Measurements from ENCODE around the gene MALAT1. TPM values are rescaled to one million over a fixed set of nuclear protein-coding genes. Genes with fewer than 3 reads are reported as not detected.
A peak's percentile ranks its signal among the peaks of the same experiment; 100 is the strongest.

Gene MALAT1
- total and polyA plus RNA-seq, 2 of the 13 experiments (the other 11 are each of a cell fraction or from before 2014, with no cell fraction given), result 143 to 1,237 TPM

DNA sequence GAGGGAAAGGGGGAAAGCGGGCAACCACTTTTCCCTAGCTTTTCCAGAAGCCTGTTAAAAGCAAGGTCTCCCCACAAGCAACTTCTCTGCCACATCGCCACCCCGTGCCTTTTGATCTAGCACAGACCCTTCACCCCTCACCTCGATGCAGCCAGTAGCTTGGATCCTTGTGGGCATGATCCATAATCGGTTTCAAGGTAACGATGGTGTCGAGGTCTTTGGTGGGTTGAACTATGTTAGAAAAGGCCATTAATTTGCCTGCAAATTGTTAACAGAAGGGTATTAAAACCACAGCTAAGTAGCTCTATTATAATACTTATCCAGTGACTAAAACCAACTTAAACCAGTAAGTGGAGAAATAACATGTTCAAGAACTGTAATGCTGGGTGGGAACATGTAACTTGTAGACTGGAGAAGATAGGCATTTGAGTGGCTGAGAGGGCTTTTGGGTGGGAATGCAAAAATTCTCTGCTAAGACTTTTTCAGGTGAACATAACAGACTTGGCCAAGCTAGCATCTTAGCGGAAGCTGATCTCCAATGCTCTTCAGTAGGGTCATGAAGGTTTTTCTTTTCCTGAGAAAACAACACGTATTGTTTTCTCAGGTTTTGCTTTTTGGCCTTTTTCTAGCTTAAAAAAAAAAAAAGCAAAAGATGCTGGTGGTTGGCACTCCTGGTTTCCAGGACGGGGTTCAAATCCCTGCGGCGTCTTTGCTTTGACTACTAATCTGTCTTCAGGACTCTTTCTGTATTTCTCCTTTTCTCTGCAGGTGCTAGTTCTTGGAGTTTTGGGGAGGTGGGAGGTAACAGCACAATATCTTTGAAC is 6.8 kb downstream of the MALAT1 start (continued):
- TF ChIP-seq SP1 (IDR thresholded peaks at IDR 0.05) (no peak), SP1 (CRISPR knock-in tag; IDR thresholded peaks at IDR 0.05) (no peak), YEATS2 (CRISPR knock-in tag; IDR thresholded peaks at IDR 0.05; ENCODE audit: borderline replicate concordance) (no peak), FOXA1 (IDR thresholded peaks at IDR 0.05) (no peak), FOXA1 (CRISPR knock-in tag; IDR thresholded peaks at IDR 0.05) (no peak), MAF1 (CRISPR knock-in tag; IDR thresholded peaks at IDR 0.05; ENCODE audit: borderline replicate concordance) (no peak), ZBTB7B (CRISPR knock-in tag; IDR thresholded peaks at IDR 0.05) (no peak), PITX1 (CRISPR knock-in tag; IDR thresholded peaks at IDR 0.05) (no peak), ZNF709 (CRISPR knock-in tag; IDR thresholded peaks at IDR 0.05) (no peak), ARNT (IDR thresholded peaks at IDR 0.05) (no peak), MIER3 (CRISPR knock-in tag; IDR thresholded peaks at IDR 0.05; ENCODE audit: borderline replicate concordance) (no peak), POLR2AphosphoS2 (IDR thresholded peaks at IDR 0.05; ENCODE audit: low read depth, low read length) (peak; percentile 88; the same call in 1 of the 2 replicates), CAMTA2 (CRISPR knock-in tag; IDR thresholded peaks at IDR 0.05; ENCODE audit: borderline replicate concordance) (no peak)
- TF ChIP-seq, protein P1, sequence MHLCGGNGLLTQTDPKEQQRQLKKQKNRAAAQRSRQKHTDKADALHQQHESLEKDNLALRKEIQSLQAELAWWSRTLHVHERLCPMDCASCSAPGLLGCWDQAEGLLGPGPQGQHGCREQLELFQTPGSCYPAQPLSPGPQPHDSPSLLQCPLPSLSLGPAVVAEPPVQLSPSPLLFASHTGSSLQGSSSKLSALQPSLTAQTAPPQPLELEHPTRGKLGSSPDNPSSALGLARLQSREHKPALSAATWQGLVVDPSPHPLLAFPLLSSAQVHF (CRISPR knock-in tag; IDR thresholded peaks at IDR 0.05), result no peak
- TF ChIP-seq, protein P2, sequence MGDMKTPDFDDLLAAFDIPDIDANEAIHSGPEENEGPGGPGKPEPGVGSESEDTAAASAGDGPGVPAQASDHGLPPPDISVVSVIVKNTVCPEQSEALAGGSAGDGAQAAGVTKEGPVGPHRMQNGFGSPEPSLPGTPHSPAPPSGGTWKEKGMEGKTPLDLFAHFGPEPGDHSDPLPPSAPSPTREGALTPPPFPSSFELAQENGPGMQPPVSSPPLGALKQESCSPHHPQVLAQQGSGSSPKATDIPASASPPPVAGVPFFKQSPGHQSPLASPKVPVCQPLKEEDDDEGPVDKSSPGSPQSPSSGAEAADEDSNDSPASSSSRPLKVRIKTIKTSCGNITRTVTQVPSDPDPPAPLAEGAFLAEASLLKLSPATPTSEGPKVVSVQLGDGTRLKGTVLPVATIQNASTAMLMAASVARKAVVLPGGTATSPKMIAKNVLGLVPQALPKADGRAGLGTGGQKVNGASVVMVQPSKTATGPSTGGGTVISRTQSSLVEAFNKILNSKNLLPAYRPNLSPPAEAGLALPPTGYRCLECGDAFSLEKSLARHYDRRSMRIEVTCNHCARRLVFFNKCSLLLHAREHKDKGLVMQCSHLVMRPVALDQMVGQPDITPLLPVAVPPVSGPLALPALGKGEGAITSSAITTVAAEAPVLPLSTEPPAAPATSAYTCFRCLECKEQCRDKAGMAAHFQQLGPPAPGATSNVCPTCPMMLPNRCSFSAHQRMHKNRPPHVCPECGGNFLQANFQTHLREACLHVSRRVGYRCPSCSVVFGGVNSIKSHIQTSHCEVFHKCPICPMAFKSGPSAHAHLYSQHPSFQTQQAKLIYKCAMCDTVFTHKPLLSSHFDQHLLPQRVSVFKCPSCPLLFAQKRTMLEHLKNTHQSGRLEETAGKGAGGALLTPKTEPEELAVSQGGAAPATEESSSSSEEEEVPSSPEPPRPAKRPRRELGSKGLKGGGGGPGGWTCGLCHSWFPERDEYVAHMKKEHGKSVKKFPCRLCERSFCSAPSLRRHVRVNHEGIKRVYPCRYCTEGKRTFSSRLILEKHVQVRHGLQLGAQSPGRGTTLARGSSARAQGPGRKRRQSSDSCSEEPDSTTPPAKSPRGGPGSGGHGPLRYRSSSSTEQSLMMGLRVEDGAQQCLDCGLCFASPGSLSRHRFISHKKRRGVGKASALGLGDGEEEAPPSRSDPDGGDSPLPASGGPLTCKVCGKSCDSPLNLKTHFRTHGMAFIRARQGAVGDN (CRISPR knock-in tag; IDR thresholded peaks at IDR 0.05), result no peak
- TF ChIP-seq, protein P3, sequence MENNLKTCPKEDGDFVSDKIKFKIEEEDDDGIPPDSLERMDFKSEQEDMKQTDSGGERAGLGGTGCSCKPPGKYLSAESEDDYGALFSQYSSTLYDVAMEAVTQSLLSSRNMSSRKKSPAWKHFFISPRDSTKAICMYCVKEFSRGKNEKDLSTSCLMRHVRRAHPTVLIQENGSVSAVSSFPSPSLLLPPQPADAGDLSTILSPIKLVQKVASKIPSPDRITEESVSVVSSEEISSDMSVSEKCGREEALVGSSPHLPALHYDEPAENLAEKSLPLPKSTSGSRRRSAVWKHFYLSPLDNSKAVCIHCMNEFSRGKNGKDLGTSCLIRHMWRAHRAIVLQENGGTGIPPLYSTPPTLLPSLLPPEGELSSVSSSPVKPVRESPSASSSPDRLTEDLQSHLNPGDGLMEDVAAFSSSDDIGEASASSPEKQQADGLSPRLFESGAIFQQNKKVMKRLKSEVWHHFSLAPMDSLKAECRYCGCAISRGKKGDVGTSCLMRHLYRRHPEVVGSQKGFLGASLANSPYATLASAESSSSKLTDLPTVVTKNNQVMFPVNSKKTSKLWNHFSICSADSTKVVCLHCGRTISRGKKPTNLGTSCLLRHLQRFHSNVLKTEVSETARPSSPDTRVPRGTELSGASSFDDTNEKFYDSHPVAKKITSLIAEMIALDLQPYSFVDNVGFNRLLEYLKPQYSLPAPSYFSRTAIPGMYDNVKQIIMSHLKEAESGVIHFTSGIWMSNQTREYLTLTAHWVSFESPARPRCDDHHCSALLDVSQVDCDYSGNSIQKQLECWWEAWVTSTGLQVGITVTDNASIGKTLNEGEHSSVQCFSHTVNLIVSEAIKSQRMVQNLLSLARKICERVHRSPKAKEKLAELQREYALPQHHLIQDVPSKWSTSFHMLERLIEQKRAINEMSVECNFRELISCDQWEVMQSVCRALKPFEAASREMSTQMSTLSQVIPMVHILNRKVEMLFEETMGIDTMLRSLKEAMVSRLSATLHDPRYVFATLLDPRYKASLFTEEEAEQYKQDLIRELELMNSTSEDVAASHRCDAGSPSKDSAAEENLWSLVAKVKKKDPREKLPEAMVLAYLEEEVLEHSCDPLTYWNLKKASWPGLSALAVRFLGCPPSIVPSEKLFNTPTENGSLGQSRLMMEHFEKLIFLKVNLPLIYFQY (CRISPR knock-in tag; IDR thresholded peaks at IDR 0.05; ENCODE audit: borderline replicate concordance), result no peak

All from HepG2 (cell line).